GM12878 (cell line): Measurements from ENCODE around the gene GMPR2. TPM values are rescaled to one million over a fixed set of nuclear protein-coding genes. Genes with fewer than 3 reads are reported as not detected.

Source experiments
- ATAC-seq: fragments of 200-7000 bp; cut with Tn5 transposase; 3 replicates; pipeline ENCODE4 v1.9.1; 2020; ENCODE audit warnings: mild to moderate bottlenecking, moderate library complexity
- BruUV-seq: library from RNA; stranded (reverse); fragments of 400-500 nt; replicated peaks from 2 replicates; lab custom pipeline; 2021; lab: Mats Ljungman, UMichigan
- CTCF ChIA-PET: fragments of 300-600 bp; sonication (Branson Sonifier 250); formaldehyde crosslinking; extraction: SDS; loops from one replicate; lab custom pipeline; 2021; ENCODE audit warnings: inconsistent platforms; lab: Yijun Ruan, JAX
- POLR2A ChIA-PET: fragments of 350-600 bp; formaldehyde crosslinking; extraction: SDS; loops from one replicate; lab custom pipeline; 2021; ENCODE audit warnings: inconsistent platforms; lab: Charles Lee
- RAD21 ChIA-PET: fragments of 300-600 bp; sonication (Branson Sonifier 250); formaldehyde crosslinking; loops from one replicate; lab custom pipeline; 2023; ENCODE audit warnings: antibody characterized with exemption; ENCODE audit not compliant: unreplicated experiment; lab: Charles Lee
- SMC1A ChIA-PET: fragments of 300-600 bp; sonication (Branson Sonifier 250); formaldehyde crosslinking; loops from one replicate; lab custom pipeline; 2023; ENCODE audit not compliant: unreplicated experiment, uncharacterized antibody; lab: Charles Lee
- DNase-seq: peaks from one replicate; pipeline ENCODE4 v3.0.0-alpha.2; 2011; ENCODE audit warnings: low read depth, low spot score
- FAIRE-seq: peaks from 3 replicates; lab custom pipeline; 2011; peaks lifted over from hg19 to GRCh38; lab: Jason Lieb, UNC
- H2AFZ ChIP-seq: 2 replicates; pipeline ENCODE4 v1.6.0; 2011; ENCODE audit warnings: low read depth, low read length, control low read depth; ENCODE audit not compliant: control insufficient read depth
- H3K27ac ChIP-seq: 2 replicates; pipeline ENCODE4 v1.5.1; 2011; ENCODE audit warnings: control low read depth; ENCODE audit not compliant: control insufficient read depth, insufficient read depth
- H3K27me3 ChIP-seq, 2 experiments: replicated peaks in 1 of 2; 2 replicates each; pipeline versions ENCODE4 v1.6.0 to v1.6.1; 2011; ENCODE audit warnings: low read length in 1 of 2; ENCODE audit not compliant: control insufficient read depth in 2 of 2, insufficient read depth in 2 of 2
- H3K36me3 ChIP-seq, 2 experiments: 2 replicates each; pipeline ENCODE4 v1.5.1; 2011; ENCODE audit warnings: low read length in 1 of 2; ENCODE audit not compliant: control insufficient read depth in 2 of 2, insufficient read depth in 2 of 2
- H3K4me1 ChIP-seq: 2 replicates; pipeline ENCODE4 v1.6.1; 2011; ENCODE audit warnings: mild to moderate bottlenecking, low read length, moderate library complexity, mixed read lengths; ENCODE audit not compliant: control insufficient read depth, insufficient read depth
- H3K4me2 ChIP-seq: 2 replicates; pipeline ENCODE4 v1.6.0; 2011; ENCODE audit warnings: control low read depth; ENCODE audit not compliant: control insufficient read depth, insufficient read depth
- H3K4me3 ChIP-seq: fragments of 200-600 bp; sonication (generic); 2 replicates; pipeline ENCODE4 v1.5.1; 2016
- H3K79me2 ChIP-seq: 2 replicates; pipeline ENCODE4 v1.6.0; 2011; ENCODE audit warnings: low read length; ENCODE audit not compliant: control insufficient read depth, insufficient read depth
- H3K9ac ChIP-seq: 2 replicates; pipeline ENCODE4 v1.8.0; 2011; ENCODE audit warnings: low read length, control low read depth, mixed read lengths; ENCODE audit not compliant: control insufficient read depth, insufficient read depth
- H3K9me3 ChIP-seq: replicated peaks from 3 replicates; pipeline ENCODE4 v1.5.1; 2011; ENCODE audit warnings: mild to moderate bottlenecking, low read length; ENCODE audit not compliant: control insufficient read depth, insufficient read depth
- H4K20me1 ChIP-seq: 2 replicates; pipeline ENCODE4 v1.6.0; 2011; ENCODE audit not compliant: control insufficient read depth, insufficient read depth
- MTA3 ChIP-seq: IDR thresholded peaks from 2 replicates; pipeline ENCODE4 v1.6.1; 2012; ENCODE audit warnings: low read length, inconsistent platforms, borderline replicate concordance
- POLR2A ChIP-seq: IDR thresholded peaks from 2 replicates; pipeline ENCODE4 v1.6.1; 2011; ENCODE audit warnings: low read depth, mild to moderate bottlenecking, low read length
- POLR2AphosphoS2 ChIP-seq: IDR thresholded peaks from 2 replicates; pipeline ENCODE4 v1.6.1; 2011; ENCODE audit warnings: low read depth, mild to moderate bottlenecking, low read length, improper control_type of control experiment, moderate library complexity
- WGBS: methylation state at CpG from one replicate; pipeline ENCODE4 v1.1.6; 2016; ENCODE audit warnings: low lambda C conversion rate; ENCODE audit not compliant: insufficient replicate concordance, insufficient coverage; ENCODE audit errors: missing lambda C conversion rate; 5-methylcytosine and 5-hydroxymethylcytosine counted together
- in situ Hi-C: fragments of 300-500 bp; cut with MboI; formaldehyde crosslinking; loops from 9 replicates; pipeline ENCODE4 v1.14.3; 2018; ENCODE audit warnings: mixed read lengths
- intact Hi-C: fragments of 100-400 bp; cut with micrococcal nuclease; formaldehyde crosslinking; loops from one replicate; pipeline ENCODE4 v1.14.2; 2022; ENCODE audit not compliant: unreplicated experiment
- polyA plus RNA-seq, 11 experiments: library from polyadenylated mRNA; depleted of rRNA in 4 of 11; unstranded in 6 of 11; stranded (reverse) in 5 of 11; fragments of >200 nt; fragmentation: Nextera tagmentation in 4 of 11; fragmentation: Illumina TruSeq in 1 of 11; extraction: Ambion mirVana in 4 of 11; extraction: Trizol in 1 of 11; gene quantifications; 1 replicate in 1 of 11; 2 replicates in 10 of 11; pipeline versions ENCODE4 v1.2.1 to v1.2.3, GENCODE V29; 2011 to 2016; ENCODE audit warnings: inconsistent platforms in 2 of 11, missing spikeins in 2 of 11, low read depth in 1 of 11
- total RNA-seq, 4 experiments: library from RNA; depleted of rRNA in 3 of 4; stranded (reverse); fragments of >200 nt in 3 of 4; fragmentation: Illumina TruSeq in 1 of 4; extraction: Trizol in 1 of 4; gene quantifications; 2 replicates each; pipeline versions ENCODE4 v1.2.1 to v1.2.3, GENCODE V29; 2013 to 2021
- TF ChIP-seq, protein P1 (sequence below), 3 experiments: IDR thresholded peaks in 2 of 3; conservative IDR thresholded peaks in 1 of 3; 2 replicates each; pipeline ENCODE4 v1.5.1; 2011; ENCODE audit warnings: low read depth in 3 of 3, low read length in 3 of 3, mild to moderate bottlenecking in 3 of 3, control low read depth in 2 of 3, moderate library complexity in 2 of 3, inconsistent platforms in 1 of 3, mixed read lengths in 1 of 3; ENCODE audit not compliant: control insufficient read depth in 2 of 3, insufficient read depth in 1 of 3; ENCODE audit errors: extremely low read depth in 1 of 3

Gene GMPR2
- total and polyA plus RNA-seq, 10 of the 15 experiments (the other 5 are each of a cell fraction or from before 2014, with no cell fraction given), result 55.1 to 80.3 (median 61.5) TPM

DNA sequence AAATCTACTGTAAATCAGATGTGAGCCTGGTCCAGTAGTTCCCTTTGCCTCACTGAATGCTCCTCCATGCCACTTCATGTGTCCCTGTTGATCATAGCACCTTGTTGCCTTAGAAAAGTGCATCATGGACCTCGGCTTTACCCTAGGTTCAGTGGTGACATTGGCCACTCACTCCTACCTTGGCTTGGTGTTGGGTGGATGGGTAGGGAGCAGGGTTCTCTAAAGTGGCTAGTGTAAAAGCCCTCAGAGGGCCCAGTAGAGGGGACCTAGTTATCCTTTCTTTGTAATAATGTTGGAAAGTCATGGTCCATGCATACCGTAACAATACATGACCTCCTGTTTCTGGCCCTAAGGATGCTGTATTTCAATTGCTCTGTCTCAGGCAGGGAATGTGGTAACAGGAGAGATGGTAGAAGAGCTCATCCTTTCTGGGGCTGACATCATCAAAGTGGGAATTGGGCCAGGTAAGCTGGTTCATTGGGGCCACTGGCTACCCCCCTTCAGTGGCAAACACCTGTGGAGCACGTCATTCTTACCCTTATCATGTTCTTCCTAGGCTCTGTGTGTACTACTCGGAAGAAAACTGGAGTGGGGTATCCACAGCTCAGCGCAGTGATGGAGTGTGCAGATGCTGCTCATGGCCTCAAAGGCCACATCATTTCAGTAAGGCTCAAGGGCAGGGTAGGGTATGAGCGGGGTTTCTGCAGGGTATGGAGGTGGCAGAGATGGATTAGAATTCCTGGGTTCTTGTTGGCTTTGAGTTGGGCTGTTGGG, 4.1 kb downstream of the GMPR2 start:
- Histone ChIP-seq H3K9me3 (no peaks in the 10 kb centered on the region), H3K4me1 (peaks cover 15% of the 10 kb centered on the region), H3K9ac (no peak overlapping the region), H3K27me3 (no peaks in the 10 kb centered on the region), H3K27ac (no peak overlapping the region), H4K20me1 (peaks cover 3% of the 10 kb centered on the region; the same call in 1 of the 2 replicates), H2AFZ (no peak overlapping the region), H3K36me3 (peaks cover 11 to 52% of the 10 kb centered on the region in 2 experiments), H3K79me2 (peaks cover 32% of the 10 kb centered on the region), H3K4me3 (no peak overlapping the region), H3K4me2 (no peak overlapping the region)
- 97% methylated on average over 6 of the region's 6 CpGs for WGBS
- in situ Hi-C loops, result no loop called here
- no peak for FAIRE-seq
- TF ChIP-seq POLR2AphosphoS2, result 0 out of 2 replicates have a peak, but pooled peaks have one; percentile 30
- peak; percentile 45; the same call in 1 of the 2 replicates for TF ChIP-seq POLR2A
- no peak for TF ChIP-seq MTA3
- no TSS peak for BruUV-seq
- SMC1A ChIA-PET, result interaction anchor here (0.6 to 1.5 kb wide), 6 partner anchors 8 to 189 kb away, joined by 3 to 5 read pairs (median 3); partner anchors contain the start of gene CHMP4A
- POLR2A ChIA-PET, result interaction anchor here (0.8 to 1.9 kb wide), 5 partner anchors 8 to 75 kb away, joined by 3 to 6 read pairs (median 3); partner anchors contain the start of genes IRF9 and RABGGTA
- no peak for DNase-seq
- CTCF ChIA-PET, result interaction anchor here (0.7 to 1.4 kb wide), 3 partner anchors 23 to 71 kb away, joined by 4 to 6 read pairs (median 4); partner anchors contain the start of genes CHMP4A and CIDEB
- no peak for ATAC-seq
- intact Hi-C loops, result no loop called here
- RAD21 ChIA-PET, result interaction anchor here (0.6 to 1.3 kb wide), 3 partner anchors 60 to 194 kb away, joined by 3 read pairs; no protein-coding TSS in a partner anchor

DNA sequence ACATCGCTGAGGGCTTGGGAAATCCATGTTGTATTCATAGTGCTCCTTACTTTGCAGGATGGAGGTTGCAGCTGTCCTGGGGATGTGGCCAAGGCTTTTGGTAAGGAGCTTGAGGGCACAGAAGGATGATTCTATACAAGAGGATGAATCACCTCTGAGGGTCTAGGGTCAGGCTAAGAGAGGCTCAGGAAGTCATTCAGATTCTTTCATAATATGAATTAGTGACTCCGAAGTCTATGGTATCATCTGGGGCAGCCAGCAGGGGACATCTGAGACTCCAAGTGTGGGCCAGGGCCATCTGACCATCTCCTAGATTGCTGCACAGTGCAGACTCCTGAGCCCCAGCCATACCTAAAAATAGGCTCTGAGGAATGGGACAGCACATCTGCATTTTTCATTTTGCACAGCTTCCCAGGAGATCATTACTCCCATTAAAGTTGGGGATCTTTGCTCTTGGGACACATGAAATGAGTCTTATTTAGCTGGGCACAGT, 4.8 kb downstream of the GMPR2 start:
- Histone ChIP-seq H3K79me2 (peaks cover 33% of the 10 kb centered on the region), H3K9ac (no peak overlapping the region), H3K36me3 (peaks cover 11 to 52% of the 10 kb centered on the region in 2 experiments), H3K27me3 (no peaks in the 10 kb centered on the region), H3K27ac (no peak overlapping the region), H3K4me2 (no peak overlapping the region), H3K4me3 (no peak overlapping the region), H3K9me3 (no peaks in the 10 kb centered on the region), H2AFZ (no peak overlapping the region), H4K20me1 (peaks cover 3% of the 10 kb centered on the region; the same call in 1 of the 2 replicates), H3K4me1 (peaks cover 15% of the 10 kb centered on the region)
- SMC1A ChIA-PET, result interaction anchor here (0.6 to 1.5 kb wide), 5 partner anchors 8 to 62 kb away, joined by 3 to 4 read pairs (median 3); partner anchors contain the start of genes DHRS1 and NOP9
- FAIRE-seq (no peak), ATAC-seq (no peak), DNase-seq (no peak)
- POLR2A ChIA-PET, result interaction anchor here (0.7 to 1.9 kb wide), 6 partner anchors 9 to 76 kb away, joined by 3 to 6 read pairs (median 3); partner anchors contain the start of genes IRF9, MDP1 and RABGGTA
- no TSS peak for BruUV-seq
- CTCF ChIA-PET, result interaction anchor here (0.6 to 12.3 kb wide), 6 partner anchors 24 to 96 kb away, joined by 3 to 368 read pairs (median 5); partner anchors contain the start of genes CHMP4A, CIDEB, DHRS1 and NOP9
- WGBS, result 97% methylated on average over 2 of the region's 2 CpGs
- 0 out of 2 replicates have a peak, but pooled peaks have one; percentile 2 for TF ChIP-seq POLR2A
- TF ChIP-seq, protein P1, sequence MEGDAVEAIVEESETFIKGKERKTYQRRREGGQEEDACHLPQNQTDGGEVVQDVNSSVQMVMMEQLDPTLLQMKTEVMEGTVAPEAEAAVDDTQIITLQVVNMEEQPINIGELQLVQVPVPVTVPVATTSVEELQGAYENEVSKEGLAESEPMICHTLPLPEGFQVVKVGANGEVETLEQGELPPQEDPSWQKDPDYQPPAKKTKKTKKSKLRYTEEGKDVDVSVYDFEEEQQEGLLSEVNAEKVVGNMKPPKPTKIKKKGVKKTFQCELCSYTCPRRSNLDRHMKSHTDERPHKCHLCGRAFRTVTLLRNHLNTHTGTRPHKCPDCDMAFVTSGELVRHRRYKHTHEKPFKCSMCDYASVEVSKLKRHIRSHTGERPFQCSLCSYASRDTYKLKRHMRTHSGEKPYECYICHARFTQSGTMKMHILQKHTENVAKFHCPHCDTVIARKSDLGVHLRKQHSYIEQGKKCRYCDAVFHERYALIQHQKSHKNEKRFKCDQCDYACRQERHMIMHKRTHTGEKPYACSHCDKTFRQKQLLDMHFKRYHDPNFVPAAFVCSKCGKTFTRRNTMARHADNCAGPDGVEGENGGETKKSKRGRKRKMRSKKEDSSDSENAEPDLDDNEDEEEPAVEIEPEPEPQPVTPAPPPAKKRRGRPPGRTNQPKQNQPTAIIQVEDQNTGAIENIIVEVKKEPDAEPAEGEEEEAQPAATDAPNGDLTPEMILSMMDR (IDR thresholded peaks at IDR 0.05 in 2 of 3, conservative IDR thresholded peaks at IDR 0.05 in 1 of 3; ENCODE audit: control insufficient read depth in 2 of 3, extremely low read depth in 1 of 3, insufficient read depth in 1 of 3, low read depth in 3 of 3, low read length in 3 of 3), result no peak
- intact Hi-C loops, result no loop called here
- in situ Hi-C loops, result no loop called here
- RAD21 ChIA-PET, result interaction anchor here (0.6 to 1.1 kb wide), 2 partner anchors 59 to 193 kb away, joined by 3 read pairs; no protein-coding TSS in a partner anchor
